Upper lobe of left lung (tissue), 6 donors: ENCODE data around the gene MCTP2. TPM values are rescaled to one million over a fixed set of nuclear protein-coding genes. Genes with fewer than 3 reads are reported as not detected.

Experiments used
- ATAC-seq, 2 donors: fragments of 200-7000 bp; cut with Tn5 transposase; one replicate each; pipeline ENCODE4 v1.9.1; 2022; ENCODE audit warnings: mild to moderate bottlenecking in 2 of 2, moderate library complexity in 2 of 2; ENCODE audit not compliant: low FRiP score in 2 of 2
- DNase-seq, 2 donors: peaks; one replicate each; pipeline ENCODE4 v3.0.0-alpha.2; 2019 to 2020
- H3K27ac ChIP-seq, 4 donors: fragments of 200-600 bp; sonication (generic); one replicate each; pipeline ENCODE4 v1.5.1; 2016 to 2019
- H3K27me3 ChIP-seq, 4 donors: fragments of 200-600 bp; sonication (generic); one replicate each; pipeline ENCODE4 v1.5.1; 2017 to 2019
- H3K36me3 ChIP-seq, 4 donors: fragments of 200-600 bp; sonication (generic); one replicate each; pipeline ENCODE4 v1.5.1; 2016 to 2019
- H3K4me1 ChIP-seq, 4 donors: fragments of 200-600 bp; sonication (generic); one replicate each; pipeline ENCODE4 v1.5.1; 2018 to 2019
- H3K4me3 ChIP-seq, 4 donors: fragments of 200-600 bp; sonication (generic); one replicate each; pipeline ENCODE4 v1.5.1; 2017 to 2019; ENCODE audit warnings: mild to moderate bottlenecking in 2 of 4, moderate library complexity in 1 of 4
- H3K9me3 ChIP-seq, 4 donors: fragments of 200-600 bp; sonication (generic); one replicate each; pipeline ENCODE4 v1.5.1; 2018 to 2019
- CTCF ChIP-seq, 6 experiments: fragments of 450-650 bp in 4 of 6; fragments of 200-600 bp in 2 of 6; sonication (generic) in 2 of 6; IDR thresholded peaks; one replicate each; pipeline ENCODE4 v1.5.1; 2016 to 2019; ENCODE audit warnings: antibody characterized with exemption in 6 of 6
- EP300 ChIP-seq, 4 donors: sonication (generic); formaldehyde crosslinking; IDR thresholded peaks; one replicate each; pipeline ENCODE4 v1.5.1; 2017; ENCODE audit warnings: antibody characterized with exemption in 4 of 4, control low read depth in 2 of 4
- POLR2A ChIP-seq, 4 donors: fragments of 450-650 bp; IDR thresholded peaks; one replicate each; pipeline ENCODE4 v1.5.1; 2016 to 2017; ENCODE audit warnings: antibody characterized with exemption in 4 of 4, mild to moderate bottlenecking in 2 of 4
- POLR2AphosphoS5 ChIP-seq, 2 donors: sonication (generic); formaldehyde crosslinking; IDR thresholded peaks; one replicate each; pipeline ENCODE4 v1.5.1; 2017; ENCODE audit warnings: antibody characterized with exemption in 2 of 2
- WGBS, 2 donors: methylation state at CpG; one replicate each; pipeline ENCODE4 v1.1.5; 2017 to 2018; 5-methylcytosine and 5-hydroxymethylcytosine counted together
- total RNA-seq, 6 donors: library from RNA; depleted of rRNA in 4 of 6; stranded (reverse); fragments of >200 nt in 4 of 6; gene quantifications; one replicate each; pipeline versions ENCODE4 v1.1.0 to v1.2.1, GENCODE V29; 2016 to 2021
- donor health status: DM: no; HTN: no; CAD: no; lungs with moderate emphysema.
- donor health status: DM: no; HTN: yes; CAD: no; lungs with severe emphysema.

MCTP2 gene
- total RNA-seq, 6 donors from 2014 or later = 33.4 to 64.8 (median 48.5) TPM

GRCh38 chr15:94346282-94346681, 114.9 kb downstream of the MCTP2 start:
- DNase-seq = no peak
- TF ChIP-seq EP300 (IDR thresholded peaks at IDR 0.05) (no peak), CTCF (IDR thresholded peaks at IDR 0.05) (peak in 1 of 6 experiments; percentile 7)
- H3K36me3 ChIP-seq = no peaks in the 10 kb centered on the region
- H3K4me1 ChIP-seq = no peaks in the 10 kb centered on the region
- H3K27me3 ChIP-seq = no peaks in the 10 kb centered on the region
- 65 to 67% methylated on average over 4 of the region's 4 CpGs for WGBS, 2 donors
- ATAC-seq = no peak
- no peak overlapping the region for H3K27ac ChIP-seq
- no peak overlapping the region for H3K4me3 ChIP-seq
- no peaks in the 10 kb centered on the region for H3K9me3 ChIP-seq

GRCh38 chr15:94348084-94348483, 116.7 kb downstream of the MCTP2 start:
- H3K27me3 ChIP-seq = no peaks in the 10 kb centered on the region
- DNase-seq = no peak
- no peaks in the 10 kb centered on the region for H3K9me3 ChIP-seq
- no peak overlapping the region for H3K27ac ChIP-seq
- no peak overlapping the region for H3K4me3 ChIP-seq
- TF ChIP-seq EP300 (IDR thresholded peaks at IDR 0.05) = no peak
- no peak for TF ChIP-seq POLR2A (IDR thresholded peaks at IDR 0.05)
- TF ChIP-seq POLR2AphosphoS5 (IDR thresholded peaks at IDR 0.05) = no peak
- no peak for TF ChIP-seq CTCF (IDR thresholded peaks at IDR 0.05)
- no peaks in the 10 kb centered on the region for H3K36me3 ChIP-seq
- H3K4me1 ChIP-seq = no peaks in the 10 kb centered on the region
- WGBS, 2 donors = 62 to 68% methylated on average over 2 of the region's 2 CpGs
- ATAC-seq = no peak

- H3K4me3 ChIP-seq = no peak overlapping the region
- no peak overlapping the region for H3K27ac ChIP-seq
- ATAC-seq (no peak), DNase-seq (no peak)
- TF ChIP-seq CTCF (IDR thresholded peaks at IDR 0.05) = no peak
- no peak for TF ChIP-seq EP300 (IDR thresholded peaks at IDR 0.05)
- H3K36me3 ChIP-seq = no peaks in the 10 kb centered on the region
- 92 to 97% methylated on average over 1 of the region's 1 CpG for WGBS, 2 donors
- no peaks in the 10 kb centered on the region for H3K27me3 ChIP-seq
- no peaks in the 10 kb centered on the region for H3K9me3 ChIP-seq
- no peaks in the 10 kb centered on the region for H3K4me1 ChIP-seq
Measured at GRCh38 chr15:94351031-94351535, 119.7 kb downstream of the MCTP2 start.

GRCh38 chr15:94352636-94353487, 121.5 kb downstream of the MCTP2 start:
- Histone ChIP-seq H3K27ac (no peak overlapping the region), H3K27me3 (no peaks in the 10 kb centered on the region), H3K36me3 (no peaks in the 10 kb centered on the region), H3K9me3 (no peaks in the 10 kb centered on the region), H3K4me3 (no peak overlapping the region), H3K4me1 (no peaks in the 10 kb centered on the region)
- TF ChIP-seq CTCF (IDR thresholded peaks at IDR 0.05) = no peak
- peak in 1 of 4 donors; percentile 21 for TF ChIP-seq EP300 (IDR thresholded peaks at IDR 0.05)
- no peak for TF ChIP-seq POLR2A (IDR thresholded peaks at IDR 0.05)
- TF ChIP-seq POLR2AphosphoS5 (IDR thresholded peaks at IDR 0.05) = no peak
- 75 to 82% methylated on average over 11 of the region's 11 CpGs for WGBS, 2 donors
- DNase-seq = no peak
- no peak for ATAC-seq

- DNase-seq (no peak), ATAC-seq (no peak)
- TF ChIP-seq POLR2A (IDR thresholded peaks at IDR 0.05) (no peak), POLR2AphosphoS5 (IDR thresholded peaks at IDR 0.05) (no peak), EP300 (IDR thresholded peaks at IDR 0.05) (no peak), CTCF (IDR thresholded peaks at IDR 0.05) (no peak)
- no peaks in the 10 kb centered on the region for H3K9me3 ChIP-seq
- no peak overlapping the region for H3K27ac ChIP-seq
- H3K27me3 ChIP-seq = no peaks in the 10 kb centered on the region
- H3K4me1 ChIP-seq = no peaks in the 10 kb centered on the region
- no peak overlapping the region for H3K4me3 ChIP-seq
- WGBS, 2 donors = 74 to 84% methylated on average over 3 of the region's 3 CpGs
- H3K36me3 ChIP-seq = no peaks in the 10 kb centered on the region
Measured at GRCh38 chr15:94353488-94353820, 122.1 kb downstream of the MCTP2 start.
